HCT116 (cell line): ENCODE measurements around the gene CDK5RAP1. TPM values are rescaled to one million over a fixed set of nuclear protein-coding genes. Genes with fewer than 3 reads are reported as not detected.

Source experiments
- ATAC-seq: fragments of 200-7000 bp; cut with Tn5 transposase; 2 replicates; pipeline ENCODE4 v1.9.1; 2020; ENCODE audit warnings: mild to moderate bottlenecking, moderate library complexity
- BruUV-seq: library from RNA; stranded (reverse); fragments of 400-500 nt; replicated peaks from 2 replicates; lab custom pipeline; 2021; lab: Mats Ljungman, UMichigan
- CTCF ChIA-PET: fragments of 300-600 bp; sonication (Branson Sonifier 250); formaldehyde crosslinking; loops from one replicate; lab custom pipeline; 2021; ENCODE audit warnings: antibody characterized with exemption; lab: Charles Lee
- POLR2A ChIA-PET: fragments of 300-600, 350-600 bp; sonication (Branson Sonifier 250); formaldehyde crosslinking; loops from one replicate; lab custom pipeline; 2021; ENCODE audit warnings: antibody characterized with exemption; lab: Charles Lee
- RAD21 ChIA-PET, 2 experiments: fragments of 300-600 bp; sonication (Branson Sonifier 250); formaldehyde crosslinking; loops; one replicate each; lab custom pipeline; 2023; ENCODE audit warnings: low total read pairs in 2 of 2; ENCODE audit not compliant: uncharacterized antibody in 2 of 2, unreplicated experiment in 2 of 2, low non-redundant PET in 1 of 2; lab: Charles Lee
- DNase-seq: peaks from one replicate; pipeline ENCODE4 v3.0.0-alpha.2; 2010; ENCODE audit warnings: low read depth, low spot score
- H2AFZ ChIP-seq: fragments of 200-600 bp; shearing (Covaris generic), sonication (generic); 2 replicates; pipeline ENCODE4 v1.6.1; 2017; ENCODE audit warnings: low read depth, mixed run types, mixed read lengths, antibody characterized with exemption, low read length; ENCODE audit not compliant: poor library complexity, severe bottlenecking
- H3K27ac ChIP-seq: 2 replicates; pipeline ENCODE4 v1.5.1; 2012; ENCODE audit warnings: low read depth, low read length
- H3K27me3 ChIP-seq: fragments of 200-600 bp; sonication (generic); 2 replicates; pipeline ENCODE4 v1.6.1; 2016; ENCODE audit warnings: mixed run types, low read length, mixed read lengths; ENCODE audit not compliant: insufficient read depth
- H3K36me3 ChIP-seq, 2 experiments: fragments of 200-500 bp in 1 of 2; fragments of 200-600 bp in 1 of 2; sonication (Bioruptor generic) in 1 of 2; sonication (generic) in 1 of 2; 2 replicates each; pipeline versions ENCODE4 v1.5.1 to v1.6.1; 2014 to 2016; ENCODE audit warnings: low read length in 2 of 2, inconsistent platforms in 1 of 2, mixed read lengths in 1 of 2, mixed run types in 1 of 2; ENCODE audit not compliant: insufficient read depth in 2 of 2, control insufficient read depth in 1 of 2
- H3K4me1 ChIP-seq, 2 experiments: fragments of 200-600 bp in 1 of 2; sonication (generic) in 1 of 2; 2 replicates each; pipeline versions ENCODE4 v1.5.1 to v1.6.1; 2012 to 2017; ENCODE audit warnings: low read length in 2 of 2, inconsistent platforms in 1 of 2, mild to moderate bottlenecking in 1 of 2, mixed read lengths in 1 of 2, mixed run types in 1 of 2, moderate library complexity in 1 of 2; ENCODE audit not compliant: insufficient read depth in 2 of 2, control insufficient read depth in 1 of 2
- H3K4me2 ChIP-seq: fragments of 200-600 bp; sonication (generic); 2 replicates; pipeline ENCODE4 v1.6.1; 2017; ENCODE audit warnings: mixed run types, low read length, mixed read lengths
- H3K4me3 ChIP-seq, 2 experiments: fragments of 200-600 bp in 1 of 2; sonication (generic) in 1 of 2; replicated peaks in 1 of 2; 2 replicates each; pipeline ENCODE4 v1.5.1; 2011 to 2016; ENCODE audit warnings: low read length in 2 of 2, control low read depth in 1 of 2, low read depth in 1 of 2, mild to moderate bottlenecking in 1 of 2, mixed read lengths in 1 of 2, mixed run types in 1 of 2
- H3K79me2 ChIP-seq: fragments of 200-600 bp; sonication (generic); 2 replicates; pipeline ENCODE4 v1.6.1; 2017; ENCODE audit warnings: mild to moderate bottlenecking, mixed run types, low read length, moderate library complexity, mixed read lengths; ENCODE audit not compliant: insufficient read depth
- H3K9ac ChIP-seq: fragments of 200-600 bp; sonication (generic); 2 replicates; pipeline ENCODE4 v1.6.1; 2016; ENCODE audit warnings: low read length, mixed read lengths
- H3K9me2 ChIP-seq: fragments of 200-600 bp; sonication (generic), shearing (Covaris generic); 2 replicates; pipeline ENCODE4 v1.6.1; 2017; ENCODE audit warnings: mixed run types, mild to moderate bottlenecking, moderate library complexity; ENCODE audit not compliant: insufficient read depth
- H3K9me3 ChIP-seq, 2 experiments: fragments of 200-500 bp in 1 of 2; fragments of 200-600 bp in 1 of 2; sonication (Bioruptor generic) in 1 of 2; sonication (generic) in 1 of 2; 2 replicates each; pipeline ENCODE4 v1.6.1; 2014 to 2017; ENCODE audit warnings: low read length in 2 of 2, mixed read lengths in 2 of 2, inconsistent platforms in 1 of 2, low read depth in 1 of 2, mild to moderate bottlenecking in 1 of 2, mixed run types in 1 of 2, moderate library complexity in 1 of 2; ENCODE audit not compliant: control insufficient read depth in 1 of 2, insufficient read depth in 1 of 2
- H4K20me1 ChIP-seq: fragments of 200-600 bp; sonication (generic), shearing (Covaris generic); 2 replicates; pipeline ENCODE4 v1.6.1; 2017; ENCODE audit warnings: mixed run types, mild to moderate bottlenecking, moderate library complexity; ENCODE audit not compliant: insufficient read depth
- ATF3 ChIP-seq: IDR thresholded peaks from 2 replicates; pipeline ENCODE4 v1.6.1; 2012
- CEBPB ChIP-seq: IDR thresholded peaks from 2 replicates; pipeline ENCODE4 v1.6.1; 2012; ENCODE audit warnings: low read depth
- EGR1 ChIP-seq: IDR thresholded peaks from 2 replicates; pipeline ENCODE4 v1.6.1; 2012; ENCODE audit warnings: low read depth
- ELF1 ChIP-seq: IDR thresholded peaks from 2 replicates; pipeline ENCODE4 v1.6.1; 2012; ENCODE audit warnings: low read depth, borderline replicate concordance
- FOSL1 ChIP-seq: IDR thresholded peaks from 2 replicates; pipeline ENCODE4 v1.6.1; 2012; ENCODE audit warnings: low read depth
- JUND ChIP-seq: IDR thresholded peaks from 2 replicates; pipeline ENCODE4 v1.6.1; 2012
- RAD21 ChIP-seq: IDR thresholded peaks from 2 replicates; pipeline ENCODE4 v1.6.1; 2012; ENCODE audit warnings: low read depth, mild to moderate bottlenecking
- REST ChIP-seq: IDR thresholded peaks from 2 replicates; pipeline ENCODE4 v1.6.1; 2012; ENCODE audit warnings: low read depth
- SP1 ChIP-seq: IDR thresholded peaks from 2 replicates; pipeline ENCODE4 v1.6.1; 2012; ENCODE audit warnings: low read depth
- SRF ChIP-seq: IDR thresholded peaks from 2 replicates; pipeline ENCODE4 v1.6.1; 2012; ENCODE audit warnings: low read depth
- YY1 ChIP-seq: IDR thresholded peaks from 2 replicates; pipeline ENCODE4 v1.6.1; 2011; ENCODE audit warnings: low read length, low read depth, moderate library complexity, mild to moderate bottlenecking; ENCODE audit not compliant: insufficient replicate concordance; ENCODE audit errors: extremely low read depth
- ZFX ChIP-seq: fragments of 450-650 bp; IDR thresholded peaks from 2 replicates; pipeline ENCODE4 v1.6.1; 2017
- intact Hi-C: fragments of 100-400 bp; cut with micrococcal nuclease; formaldehyde crosslinking; loops from 2 replicates; pipeline ENCODE4 v1.10.0; 2022
- total RNA-seq: library from RNA; stranded (reverse); gene quantifications from one replicate; pipeline ENCODE4 v1.2.1, GENCODE V29; 2021; ENCODE audit not compliant: unreplicated experiment

The CDK5RAP1 gene
- total RNA-seq, 1 experiment from 2014 or later, result 41.4 TPM

GRCh38 chr20:33352258-33353012 lies 48.9 kb downstream of the CDK5RAP1 start:
- intact Hi-C loops, result no loop called here

More at GRCh38 chr20:33352258-33353012, 48.9 kb downstream of the CDK5RAP1 start:
- H2AFZ ChIP-seq, result no peak overlapping the region
- no peak overlapping the region for H3K4me2 ChIP-seq
- no peak overlapping the region for H3K27ac ChIP-seq
- H3K27me3 ChIP-seq, result no peaks in the 10 kb centered on the region
- DNase-seq, result no peak
- ATAC-seq, result no peak
- ChIA-PET RAD21 (no interaction called here), POLR2A (no interaction called here), CTCF (no interaction called here)
- no peaks in the 10 kb centered on the region for H3K4me1 ChIP-seq
- no peaks in the 10 kb centered on the region for H4K20me1 ChIP-seq
- H3K9me2 ChIP-seq, result no peaks in the 10 kb centered on the region
- H3K36me3 ChIP-seq, result peaks cover 0 to 4% of the 10 kb centered on the region in 2 experiments; a peak in 1 of 4 replicates
- TF ChIP-seq ELF1, result no peak
- no peak for TF ChIP-seq ATF3
- no peak for TF ChIP-seq ZFX
- no peak for TF ChIP-seq EGR1
- no peak for TF ChIP-seq RAD21
- no peak for TF ChIP-seq YY1
- TF ChIP-seq REST, result no peak
- no peak for TF ChIP-seq FOSL1
- TF ChIP-seq JUND, result no peak
- TF ChIP-seq SP1, result no peak
- TF ChIP-seq SRF, result no peak
- no peak for TF ChIP-seq CEBPB
- no peak overlapping the region for H3K4me3 ChIP-seq
- H3K9ac ChIP-seq, result no peak overlapping the region
- H3K9me3 ChIP-seq, result no peaks in the 10 kb centered on the region
- no peaks in the 10 kb centered on the region for H3K79me2 ChIP-seq
- BruUV-seq, result no TSS peak
